HepG2 (cell line): ENCODE data around the gene CCNF. TPM values are rescaled to one million over a fixed set of nuclear protein-coding genes. Genes with fewer than 3 reads are reported as not detected.

ENCODE experiments used
- ATAC-seq: fragments of 200-7000 bp; cut with Tn5 transposase; 3 replicates; pipeline ENCODE4 v1.9.1; 2020; ENCODE audit warnings: mild to moderate bottlenecking, moderate library complexity
- BruUV-seq: library from RNA; stranded (reverse); fragments of 400-500 nt; replicated peaks from 2 replicates; lab custom pipeline; 2021; lab: Mats Ljungman, UMichigan
- CTCF ChIA-PET: fragments of 300-600 bp; formaldehyde crosslinking; extraction: SDS; loops from one replicate; lab custom pipeline; 2021; ENCODE audit warnings: low total read pairs, inconsistent platforms, low intra/inter-chr PET ratio; lab: Yijun Ruan, JAX
- POLR2A ChIA-PET: fragments of 350-600 bp; sonication (Branson Sonifier 250); formaldehyde crosslinking; loops from one replicate; lab custom pipeline; 2020; ENCODE audit warnings: antibody characterized with exemption, inconsistent platforms; lab: Yijun Ruan, JAX
- DNase-seq: peaks from one replicate; pipeline ENCODE4 v3.0.0-alpha.2; 2015; ENCODE audit warnings: low spot score
- FAIRE-seq: peaks from 3 replicates; lab custom pipeline; 2011; peaks lifted over from hg19 to GRCh38; lab: Jason Lieb, UNC
- H2AFZ ChIP-seq: one replicate; pipeline ENCODE4 v1.6.1; 2011; ENCODE audit warnings: low read length, inconsistent platforms
- H3K27ac ChIP-seq: fragments of 300-600 bp; 3 replicates; pipeline ENCODE4 v1.8.0; 2011; ENCODE audit warnings: mixed run types, mild to moderate bottlenecking, mixed read lengths, low read length, inconsistent platforms; ENCODE audit not compliant: insufficient read depth; ENCODE audit errors: extremely low read length
- H3K27me3 ChIP-seq, 2 experiments: fragments of 200-600 bp in 1 of 2; 2 replicates in 1 of 2; 3 replicates in 1 of 2; pipeline versions ENCODE4 v1.6.0 to v1.8.0; 2011; ENCODE audit warnings: low read length in 2 of 2, mild to moderate bottlenecking in 2 of 2, moderate library complexity in 2 of 2, inconsistent platforms in 1 of 2; ENCODE audit not compliant: insufficient read depth in 2 of 2, control insufficient read depth in 1 of 2
- H3K36me3 ChIP-seq, 2 experiments: fragments of 200-600 bp in 1 of 2; replicated peaks in 1 of 2; 2 replicates in 1 of 2; 3 replicates in 1 of 2; pipeline versions ENCODE4 v1.5.1 to v1.8.0; 2011; ENCODE audit warnings: low read length in 2 of 2, inconsistent platforms in 1 of 2; ENCODE audit not compliant: insufficient read depth in 2 of 2, control insufficient read depth in 1 of 2
- H3K4me1 ChIP-seq: 2 replicates; pipeline ENCODE4 v1.5.1; 2012; ENCODE audit warnings: low read length, inconsistent platforms; ENCODE audit not compliant: insufficient read depth
- H3K4me2 ChIP-seq: 2 replicates; pipeline ENCODE4 v1.6.0; 2011; ENCODE audit warnings: low read depth, low read length, inconsistent platforms
- H3K4me3 ChIP-seq, 3 experiments: fragments of 200-600 bp in 1 of 3; sonication (generic), shearing (Covaris generic) in 1 of 3; replicated peaks in 1 of 3; 2 replicates each; pipeline ENCODE4 v1.5.1; 2011 to 2016; ENCODE audit warnings: low read length in 3 of 3, inconsistent platforms in 2 of 3, low read depth in 2 of 3, mild to moderate bottlenecking in 2 of 3, control low read depth in 1 of 3, mixed read lengths in 1 of 3; ENCODE audit not compliant: insufficient read depth in 1 of 3
- H3K79me2 ChIP-seq: one replicate; pipeline ENCODE4 v1.6.1; 2011; ENCODE audit warnings: low read length, inconsistent platforms; ENCODE audit not compliant: insufficient read depth
- H3K9ac ChIP-seq: 2 replicates; pipeline ENCODE4 v1.6.0; 2011; ENCODE audit warnings: mild to moderate bottlenecking, low read depth, low read length, inconsistent platforms; ENCODE audit not compliant: insufficient read depth
- H3K9me3 ChIP-seq: 2 replicates; pipeline ENCODE4 v1.5.1; 2012; ENCODE audit warnings: mild to moderate bottlenecking, low read length
- H4K20me1 ChIP-seq: 2 replicates; pipeline ENCODE4 v1.6.0; 2011; ENCODE audit warnings: inconsistent platforms, mild to moderate bottlenecking, low read length, moderate library complexity; ENCODE audit not compliant: insufficient read depth
- ARID3A ChIP-seq: IDR thresholded peaks from 2 replicates; pipeline ENCODE4 v1.6.1; 2012; ENCODE audit warnings: low read depth, low read length, improper control_type of control experiment
- BCL3 ChIP-seq: sonication (generic); formaldehyde crosslinking; IDR thresholded peaks from 2 replicates; pipeline ENCODE4 v1.5.1; 2020; ENCODE audit warnings: mild to moderate bottlenecking, missing genetic modification reagents, moderate library complexity
- BCLAF1 ChIP-seq: fragments of 450-650 bp; IDR thresholded peaks from 2 replicates; pipeline ENCODE4 v1.6.1; 2017; ENCODE audit warnings: mild to moderate bottlenecking
- JUND ChIP-seq: sonication (generic); formaldehyde crosslinking; IDR thresholded peaks from 2 replicates; pipeline ENCODE4 v1.8.0; 2022; ENCODE audit warnings: mild to moderate bottlenecking, missing genetic modification reagents
- KAT8 ChIP-seq: IDR thresholded peaks from 2 replicates; pipeline ENCODE4 v1.6.1; 2016; ENCODE audit warnings: missing genetic modification reagents, missing compliant biosample characterization
- KDM5B ChIP-seq: sonication (generic); formaldehyde crosslinking; IDR thresholded peaks from 2 replicates; pipeline ENCODE4 v1.4.0; 2020; ENCODE audit warnings: missing genetic modification reagents, mild to moderate bottlenecking, borderline replicate concordance
- MATR3 ChIP-seq: sonication (generic); formaldehyde crosslinking; IDR thresholded peaks from 2 replicates; pipeline ENCODE4 v1.4.0; 2020; ENCODE audit warnings: missing genetic modification reagents
- MBD4 ChIP-seq: IDR thresholded peaks from 2 replicates; pipeline ENCODE4 v1.6.1; 2012; ENCODE audit warnings: low read length, inconsistent platforms, borderline replicate concordance
- MBNL3 ChIP-seq: fragments of 250-450 bp; sonication (Bioruptor Pico); conservative IDR thresholded peaks from 2 replicates; pipeline ENCODE4 v1.8.0; 2022; ENCODE audit warnings: mild to moderate bottlenecking, inconsistent platforms
- SOX6 ChIP-seq, 2 experiments: fragments of 450-650 bp in 1 of 2; sonication (generic) in 1 of 2; formaldehyde crosslinking in 1 of 2; IDR thresholded peaks; 2 replicates each; pipeline versions ENCODE4 v1.4.0 to v1.6.1; 2017 to 2020; ENCODE audit warnings: antibody characterized with exemption in 1 of 2, mild to moderate bottlenecking in 1 of 2, missing genetic modification reagents in 1 of 2
- TCF7L2 ChIP-seq: IDR thresholded peaks from 2 replicates; pipeline ENCODE4 v1.6.1; 2011; ENCODE audit warnings: mild to moderate bottlenecking, low read depth, low read length, moderate library complexity
- ZNF17 ChIP-seq: sonication (generic); formaldehyde crosslinking; IDR thresholded peaks from 2 replicates; pipeline ENCODE4 v1.5.0; 2020; ENCODE audit warnings: mild to moderate bottlenecking, missing genetic modification reagents
- ZNF281 ChIP-seq: sonication (generic); formaldehyde crosslinking; IDR thresholded peaks from 2 replicates; pipeline ENCODE4 v1.4.0; 2020; ENCODE audit warnings: missing genetic modification reagents, borderline replicate concordance
- ZNF431 ChIP-seq: sonication (generic); formaldehyde crosslinking; IDR thresholded peaks from 2 replicates; pipeline ENCODE4 v1.9.0; 2022; ENCODE audit warnings: missing genetic modification reagents, low read depth, mild to moderate bottlenecking, borderline replicate concordance
- ZZZ3 ChIP-seq: sonication (generic); formaldehyde crosslinking; IDR thresholded peaks from 2 replicates; pipeline ENCODE4 v1.4.0; 2020; ENCODE audit warnings: missing genetic modification reagents, mild to moderate bottlenecking, borderline replicate concordance
- WGBS: methylation state at CpG from one replicate; pipeline ENCODE4 v1.1.6; 2017; ENCODE audit warnings: low lambda C conversion rate; 5-methylcytosine and 5-hydroxymethylcytosine counted together
- in situ Hi-C: cut with HindIII; loops from 2 replicates; pipeline ENCODE4 v1.10.0; 2017; ENCODE audit warnings: low pct_unique_long_range_greater_than_20kb; ENCODE audit not compliant: extremely low pct_ligation_motif_present
- intact Hi-C: fragments of 100-400 bp; cut with micrococcal nuclease; formaldehyde crosslinking; loops from one replicate; pipeline ENCODE4 v1.10.0; 2022; ENCODE audit not compliant: unreplicated experiment
- polyA plus RNA-seq, 8 experiments: library from polyadenylated mRNA; depleted of rRNA in 3 of 8; stranded (reverse) in 7 of 8; unstranded in 1 of 8; fragments of >200 nt; fragmentation: Illumina TruSeq in 4 of 8; extraction: Trizol in 4 of 8; gene quantifications; 2 replicates each; pipeline versions ENCODE4 v1.2.1 to v1.2.3, GENCODE V29; 2011 to 2016; ENCODE audit warnings: low read depth in 4 of 8, missing spikeins in 1 of 8, mixed read lengths in 1 of 8; ENCODE audit not compliant: insufficient read depth in 1 of 8
- total RNA-seq, 5 experiments: library from RNA; depleted of rRNA; stranded (reverse); fragments of >200 nt; fragmentation: Illumina TruSeq; extraction: Trizol; gene quantifications; 2 replicates each; pipeline ENCODE4 v1.2.3, GENCODE V29; 2016; ENCODE audit warnings: low read depth in 1 of 5

Gene CCNF
- total and polyA plus RNA-seq, 2 of the 13 experiments (the other 11 are each of a cell fraction or from before 2014, with no cell fraction given): 6.4 to 22.8 TPM

- DNase-seq: no peak
- no peak overlapping the region for H3K27ac ChIP-seq
- ChIA-PET CTCF (interaction anchor here (1.4 kb wide), 1 partner anchor 69 kb away, joined by 8 read pairs; no protein-coding TSS in a partner anchor), POLR2A (no interaction called here)
- no peaks in the 10 kb centered on the region; a peak in 1 of 5 replicates for H3K27me3 ChIP-seq
- no peaks in the 10 kb centered on the region for H3K9me3 ChIP-seq
- no peak overlapping the region for H3K9ac ChIP-seq
- H3K4me2 ChIP-seq: no peak overlapping the region
- intact Hi-C loops: loop anchor here (5.0 kb wide), 1 partner anchor 39 kb away; the partner anchor contains the start of gene NTN3
- H3K4me1 ChIP-seq: peaks cover 25% of the 10 kb centered on the region
- H3K79me2 ChIP-seq: peaks cover 15% of the 10 kb centered on the region
- no peak overlapping the region for H3K4me3 ChIP-seq
- no peak for FAIRE-seq
- 95% methylated on average over 12 of the region's 15 CpGs for WGBS
- no peak for ATAC-seq
- no peaks in the 10 kb centered on the region for H4K20me1 ChIP-seq
- BruUV-seq: no TSS peak
- no peak overlapping the region for H2AFZ ChIP-seq
- in situ Hi-C loops: no loop called here
- H3K36me3 ChIP-seq: peaks cover 26 to 46% of the 10 kb centered on the region in 2 experiments
- TF ChIP-seq MBNL3 (CRISPR knock-in tag) (no peak), ARID3A (no peak), MBD4 (no peak), ZNF17 (CRISPR knock-in tag) (no peak), ZZZ3 (CRISPR knock-in tag) (no peak), KAT8 (CRISPR knock-in tag) (no peak), KDM5B (CRISPR knock-in tag) (no peak), ZNF431 (no peak), TCF7L2 (no peak), BCLAF1 (no peak), ZNF281 (no peak), JUND (CRISPR knock-in tag) (no peak), SOX6 (IDR thresholded peaks at IDR 0.05) (no peak), SOX6 (CRISPR knock-in tag; IDR thresholded peaks at IDR 0.05) (no peak), MATR3 (CRISPR knock-in tag) (no peak), BCL3 (no peak)
Observed at GRCh38 chr16:2432801-2433505, 3.7 kb downstream of the CCNF start.
